Thyroid gland (tissue), 4 donors: ENCODE measurements around the gene FXYD2. TPM values are rescaled to one million over a fixed set of nuclear protein-coding genes. Genes with fewer than 3 reads are reported as not detected.

Experiments
- DNase-seq, 2 donors: peaks; one replicate each; pipeline ENCODE4 v3.0.0-alpha.2; 2019
- H3K27ac ChIP-seq, 3 donors: fragments of 200-600 bp; sonication (generic); 1 replicate in 2 of 3; 2 replicates in 1 of 3; pipeline ENCODE4 v1.5.1; 2016 to 2019; ENCODE audit warnings: mild to moderate bottlenecking in 1 of 3, moderate library complexity in 1 of 3
- H3K27me3 ChIP-seq: fragments of 200-600 bp; sonication (generic); one replicate; pipeline ENCODE4 v1.5.1; 2019
- H3K36me3 ChIP-seq, 2 donors: fragments of 200-600 bp; sonication (generic); one replicate each; pipeline ENCODE4 v1.5.1; 2016 to 2019
- H3K4me1 ChIP-seq, 2 donors: fragments of 200-600 bp; sonication (generic); one replicate each; pipeline ENCODE4 v1.5.1; 2017 to 2019
- H3K4me3 ChIP-seq, 3 donors: fragments of 200-600 bp; sonication (generic); replicated peaks in 1 of 3; 1 replicate in 2 of 3; 2 replicates in 1 of 3; pipeline ENCODE4 v1.5.1; 2016; ENCODE audit warnings: mild to moderate bottlenecking in 1 of 3
- H3K9me3 ChIP-seq: fragments of 200-600 bp; sonication (generic); one replicate; pipeline ENCODE4 v1.5.1; 2017
- POLR2A ChIP-seq, 2 donors: fragments of 450-650 bp; IDR thresholded peaks; one replicate each; pipeline ENCODE4 v1.6.1; 2017; ENCODE audit warnings: antibody characterized with exemption in 2 of 2, mild to moderate bottlenecking in 2 of 2, moderate library complexity in 1 of 2
- WGBS, 2 donors: methylation state at CpG; one replicate each; pipeline ENCODE4 v1.1.5; 2017; 5-methylcytosine and 5-hydroxymethylcytosine counted together
- intact Hi-C: fragments of 100-400 bp; cut with DNase I; formaldehyde crosslinking; loops from one replicate; pipeline ENCODE4 v1.15.1; 2023
- total RNA-seq, 4 donors: library from RNA; depleted of rRNA; stranded (reverse); fragments of >200 nt; gene quantifications; one replicate each; pipeline ENCODE4 v1.2.3, GENCODE V29; 2016
- TF ChIP-seq, protein P1 (sequence below), 6 experiments: fragments of 200-600 bp in 3 of 6; fragments of 450-650 bp in 3 of 6; sonication (generic) in 3 of 6; IDR thresholded peaks; one replicate each; pipeline ENCODE4 v1.5.1; 2016 to 2019; ENCODE audit warnings: antibody characterized with exemption in 6 of 6, mild to moderate bottlenecking in 2 of 6, inconsistent platforms in 1 of 6, moderate library complexity in 1 of 6

FXYD2 gene
- total RNA-seq, 4 donors from 2014 or later: 0.42 to 2.8 (median 1.5) TPM

DNA sequence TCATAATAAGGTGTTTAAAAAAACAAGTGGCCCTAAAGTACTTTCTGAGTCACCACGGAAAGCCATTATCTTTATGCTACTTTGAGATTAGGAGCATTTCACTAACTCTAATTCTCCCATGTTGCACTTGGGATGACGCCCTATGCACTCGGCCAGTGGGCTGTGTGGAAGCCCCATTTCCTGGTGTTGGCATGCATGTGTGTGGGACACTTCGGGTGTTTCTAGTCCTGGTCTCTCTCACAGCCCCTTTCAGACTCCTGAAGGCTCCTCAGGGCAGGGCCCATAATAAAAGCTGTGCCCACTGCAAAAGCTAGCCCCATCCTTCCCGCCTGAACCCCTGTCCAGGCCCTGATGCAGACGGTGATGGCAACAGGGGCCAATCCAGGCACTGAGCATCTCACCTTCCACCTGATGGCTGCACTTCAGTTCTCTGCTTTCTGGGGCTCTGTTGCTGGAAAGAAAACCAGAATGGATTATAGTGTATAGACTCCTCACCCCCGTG is 14.9 kb upstream of the FXYD2 start:
- H3K4me3 ChIP-seq: no peak overlapping the region
- peaks cover 3 to 4% of the 10 kb centered on the region in 2 donors for H3K36me3 ChIP-seq
- WGBS, 2 donors: 78 to 89% methylated on average over 7 of the region's 7 CpGs
- H3K27me3 ChIP-seq: no peaks in the 10 kb centered on the region
- DNase-seq: no peak
- intact Hi-C loops: no loop called here
- no peaks in the 10 kb centered on the region for H3K9me3 ChIP-seq
- H3K4me1 ChIP-seq: no peaks in the 10 kb centered on the region
- no peak overlapping the region for H3K27ac ChIP-seq
- TF ChIP-seq, protein P1, sequence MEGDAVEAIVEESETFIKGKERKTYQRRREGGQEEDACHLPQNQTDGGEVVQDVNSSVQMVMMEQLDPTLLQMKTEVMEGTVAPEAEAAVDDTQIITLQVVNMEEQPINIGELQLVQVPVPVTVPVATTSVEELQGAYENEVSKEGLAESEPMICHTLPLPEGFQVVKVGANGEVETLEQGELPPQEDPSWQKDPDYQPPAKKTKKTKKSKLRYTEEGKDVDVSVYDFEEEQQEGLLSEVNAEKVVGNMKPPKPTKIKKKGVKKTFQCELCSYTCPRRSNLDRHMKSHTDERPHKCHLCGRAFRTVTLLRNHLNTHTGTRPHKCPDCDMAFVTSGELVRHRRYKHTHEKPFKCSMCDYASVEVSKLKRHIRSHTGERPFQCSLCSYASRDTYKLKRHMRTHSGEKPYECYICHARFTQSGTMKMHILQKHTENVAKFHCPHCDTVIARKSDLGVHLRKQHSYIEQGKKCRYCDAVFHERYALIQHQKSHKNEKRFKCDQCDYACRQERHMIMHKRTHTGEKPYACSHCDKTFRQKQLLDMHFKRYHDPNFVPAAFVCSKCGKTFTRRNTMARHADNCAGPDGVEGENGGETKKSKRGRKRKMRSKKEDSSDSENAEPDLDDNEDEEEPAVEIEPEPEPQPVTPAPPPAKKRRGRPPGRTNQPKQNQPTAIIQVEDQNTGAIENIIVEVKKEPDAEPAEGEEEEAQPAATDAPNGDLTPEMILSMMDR (IDR thresholded peaks at IDR 0.05): no peak
- no peak for TF ChIP-seq POLR2A (IDR thresholded peaks at IDR 0.05)

DNA sequence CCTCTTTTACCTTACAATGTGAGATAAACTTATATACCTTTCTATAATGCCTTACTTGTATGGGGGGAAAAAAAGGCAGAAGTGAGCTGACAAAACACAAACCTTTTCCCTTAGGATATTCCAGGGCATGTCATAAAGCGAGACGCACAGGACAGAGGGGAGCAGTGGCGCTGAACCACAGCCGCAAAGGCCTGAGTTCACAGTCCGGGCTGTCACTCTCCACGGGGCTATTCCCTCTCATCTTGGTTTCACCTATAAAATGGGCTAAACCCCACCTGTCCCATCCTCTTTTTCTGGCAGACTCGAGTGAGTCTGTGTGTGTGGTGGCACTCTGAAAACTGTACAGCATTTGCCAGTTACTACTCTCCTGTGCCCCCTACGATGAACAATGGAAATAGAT is 14.4 kb upstream of the FXYD2 start:
- Histone ChIP-seq H3K27ac (no peak overlapping the region), H3K4me1 (peaks cover 2 to 4% of the 10 kb centered on the region in 2 donors), H3K27me3 (no peaks in the 10 kb centered on the region), H3K9me3 (no peaks in the 10 kb centered on the region), H3K4me3 (no peak overlapping the region), H3K36me3 (peaks cover 3 to 4% of the 10 kb centered on the region in 2 donors)
- intact Hi-C loops: no loop called here
- DNase-seq: no peak
- WGBS, 2 donors: 73 to 78% methylated on average over 8 of the region's 8 CpGs
- TF ChIP-seq POLR2A (IDR thresholded peaks at IDR 0.05): no peak

DNA sequence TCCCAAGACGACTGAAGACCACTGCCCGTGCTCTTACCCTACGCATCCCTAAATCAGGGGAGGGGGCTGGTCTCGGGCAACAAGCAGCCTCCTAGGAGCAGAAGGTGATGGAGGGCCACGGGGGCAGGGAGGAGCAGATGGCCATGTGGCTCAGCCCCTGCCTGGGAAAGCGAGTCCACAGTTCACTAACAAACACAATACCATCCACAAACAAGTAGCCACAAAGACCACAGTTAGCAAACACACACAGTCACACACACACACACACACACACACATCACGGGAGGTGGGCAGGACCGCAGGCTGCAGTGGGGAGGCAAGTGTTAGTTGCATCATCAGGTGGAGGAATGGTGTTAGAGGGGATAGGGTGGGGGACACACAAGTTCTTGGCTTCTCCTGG is 13.2 kb upstream of the FXYD2 start:
- 68 to 80% methylated on average over 8 of the region's 8 CpGs for WGBS, 2 donors

DNA sequence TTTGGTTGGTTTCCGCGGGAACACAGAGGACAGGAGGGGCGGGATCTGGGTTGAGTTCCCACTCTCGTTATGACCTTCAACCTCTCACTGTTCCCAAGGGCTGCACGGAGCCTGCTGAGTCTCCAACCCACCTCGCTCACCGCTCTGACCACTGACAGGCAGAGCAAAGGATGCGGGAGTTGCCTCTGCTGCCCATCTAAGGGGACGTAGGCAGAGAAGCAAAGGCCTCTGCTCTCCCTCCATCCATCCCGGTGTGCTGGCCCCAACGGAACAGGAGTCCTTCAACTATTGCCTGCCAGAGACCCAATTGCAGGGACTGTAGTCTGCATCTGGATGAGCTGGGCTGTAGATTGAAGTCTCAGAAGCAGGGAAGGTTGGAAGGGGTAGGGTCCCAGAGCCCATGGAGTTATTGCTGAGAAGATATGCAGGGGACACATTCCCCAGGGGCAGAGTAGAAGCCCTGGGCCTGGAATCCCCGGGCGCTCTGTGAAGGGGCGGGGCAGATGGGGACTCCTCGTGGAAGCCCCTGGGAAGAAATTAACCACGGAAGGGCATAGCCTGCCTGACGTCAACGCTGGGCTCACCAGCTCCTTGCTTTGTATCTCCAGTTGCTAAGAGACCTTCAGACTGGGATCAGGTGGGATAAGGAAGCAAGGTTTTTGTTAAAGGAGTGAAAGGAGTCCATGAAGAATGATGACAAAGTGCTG is 12.7 kb upstream of the FXYD2 start:
- no peak overlapping the region for H3K27ac ChIP-seq
- TF ChIP-seq POLR2A (IDR thresholded peaks at IDR 0.05): no peak
- TF ChIP-seq, protein P1 (IDR thresholded peaks at IDR 0.05): no peak
- intact Hi-C loops: no loop called here
- H3K4me3 ChIP-seq: no peak overlapping the region
- H3K27me3 ChIP-seq: no peaks in the 10 kb centered on the region
- 81 to 84% methylated on average over 14 to 17 of the region's 18 CpGs for WGBS, 2 donors
- H3K36me3 ChIP-seq: peaks cover 3 to 4% of the 10 kb centered on the region in 2 donors
- no peak for DNase-seq
- H3K9me3 ChIP-seq: no peaks in the 10 kb centered on the region
- peaks cover 11 to 21% of the 10 kb centered on the region in 2 donors for H3K4me1 ChIP-seq

More for the DNA sequence above, 13.2 kb upstream of the FXYD2 start:
- Histone ChIP-seq H3K9me3 (no peaks in the 10 kb centered on the region), H3K27me3 (no peaks in the 10 kb centered on the region), H3K4me3 (no peak overlapping the region), H3K36me3 (peaks cover 3 to 4% of the 10 kb centered on the region in 2 donors), H3K27ac (no peak overlapping the region), H3K4me1 (peaks cover 11 to 16% of the 10 kb centered on the region in 2 donors)
- TF ChIP-seq, protein P1 (IDR thresholded peaks at IDR 0.05): no peak
- no peak for TF ChIP-seq POLR2A (IDR thresholded peaks at IDR 0.05)
- DNase-seq: no peak
- intact Hi-C loops: no loop called here

DNA sequence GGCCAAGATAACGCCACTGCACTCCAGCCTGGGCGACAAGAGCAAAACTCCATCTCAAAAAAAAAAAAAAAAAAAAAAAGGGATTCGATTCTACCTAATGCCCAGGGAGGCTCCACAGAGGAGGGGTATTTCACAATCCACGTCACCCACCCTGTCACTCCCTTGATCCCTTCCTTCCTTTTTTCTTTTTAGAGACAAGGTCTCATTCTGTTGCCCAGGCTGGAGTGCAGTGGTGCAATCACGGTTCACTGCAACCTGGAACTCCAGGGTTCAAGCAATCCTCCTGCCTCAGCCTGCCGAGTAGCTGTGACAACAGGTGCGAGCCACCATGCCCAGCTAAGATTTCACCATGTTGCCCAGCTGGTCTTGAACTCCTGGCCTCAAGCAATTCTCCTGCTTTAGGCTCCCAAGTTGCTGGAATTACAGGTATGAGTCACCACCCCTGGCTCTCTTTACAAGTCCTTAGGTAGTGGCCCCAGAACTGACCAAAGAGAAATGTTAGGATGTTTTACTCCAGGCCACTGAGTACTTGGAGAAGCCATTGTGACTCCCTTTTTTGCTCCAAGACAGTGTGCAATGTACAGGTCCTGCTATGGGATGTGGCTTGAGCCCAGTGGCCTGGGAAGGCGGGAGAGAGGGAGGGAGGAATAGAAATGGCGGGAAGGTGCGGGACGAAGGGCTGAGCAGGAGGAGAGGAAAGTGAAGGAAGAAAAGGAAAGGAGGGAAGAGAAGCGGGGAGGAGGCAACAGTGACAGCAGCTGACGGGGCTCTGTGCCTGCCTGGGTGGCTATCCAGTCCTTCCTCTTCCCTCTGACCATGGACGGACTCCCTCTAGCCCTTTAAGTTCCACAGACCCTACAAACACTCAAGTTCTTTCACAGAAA is 11.8 kb upstream of the FXYD2 start:
- intact Hi-C loops: no loop called here
- Histone ChIP-seq H3K27ac (no peak overlapping the region), H3K9me3 (no peaks in the 10 kb centered on the region), H3K27me3 (no peaks in the 10 kb centered on the region), H3K36me3 (peaks cover 3 to 4% of the 10 kb centered on the region in 2 donors), H3K4me1 (peaks cover 11 to 22% of the 10 kb centered on the region in 2 donors), H3K4me3 (no peak overlapping the region)
- 91 to 92% methylated on average over 14 of the region's 14 CpGs for WGBS, 2 donors
- no peak for DNase-seq
- TF ChIP-seq, protein P1 (IDR thresholded peaks at IDR 0.05): no peak
- TF ChIP-seq POLR2A (IDR thresholded peaks at IDR 0.05): no peak
